Measurements from ENCODE around the gene MEPCE.

GRCh38 chr7:100411101-100411500 is 18.5 kb upstream of the MEPCE start:
- TF ChIP-seq POLR2AphosphoS5 (IDR thresholded peaks at IDR 0.05) (no peak), POLR2A (IDR thresholded peaks at IDR 0.05) (no peak)

Measured in suprapubic skin (tissue), 4 donors.